Measurements from ENCODE around the gene CEND1. TPM values are rescaled to one million over a fixed set of nuclear protein-coding genes. Genes with fewer than 3 reads are reported as not detected.

CEND1 gene
- total and polyA plus RNA-seq, 2 of the 4 experiments (the other 2 are of a cell fraction): 0.90 to 4.0 TPM

DNA sequence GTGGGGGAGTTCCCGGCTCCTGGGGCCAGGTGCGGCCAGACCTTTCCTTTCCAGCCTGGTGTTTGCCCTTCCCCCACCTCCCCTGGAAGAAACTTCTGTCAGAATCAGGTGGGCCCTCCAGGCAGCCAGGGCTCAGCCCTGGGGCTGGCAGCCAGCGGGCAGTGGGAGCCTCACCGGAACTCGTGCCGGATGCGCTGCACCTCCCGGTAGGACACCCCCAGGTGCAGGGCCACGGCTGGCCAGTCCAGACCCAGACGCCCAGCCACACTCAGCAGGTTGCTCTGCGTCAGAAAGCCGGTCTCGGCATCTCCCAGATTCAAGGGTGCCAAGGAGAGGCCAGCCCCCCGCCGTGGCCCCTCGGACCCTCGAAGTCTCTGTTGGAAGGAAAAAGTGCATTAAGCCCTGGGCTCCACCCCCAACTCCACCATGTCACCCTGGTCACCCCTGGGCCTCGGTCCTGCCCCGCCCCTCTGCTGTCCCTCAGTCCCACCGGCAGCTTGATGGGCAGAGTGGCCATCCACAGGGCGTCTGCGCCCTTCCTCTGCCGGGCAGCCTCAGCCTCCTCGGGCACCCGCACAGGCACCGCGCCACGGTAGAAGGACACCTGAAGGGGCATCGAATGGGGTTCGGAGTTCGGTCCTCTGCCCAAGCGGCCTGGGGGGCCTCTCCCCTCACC is 9.9 kb upstream of the CEND1 start:
- CTCF ChIA-PET: no interaction called here
- Histone ChIP-seq H3K4me1 (ENCODE audit: control insufficient read depth, insufficient read depth, low read length) (peaks cover 26% of the 10 kb centered on the region), H4K8ac (ENCODE audit: low read depth in 2 of 2, low read length in 2 of 2) (no peak overlapping the region), H3K9me1 (ENCODE audit: insufficient read depth, low read length) (peaks cover 4% of the 10 kb centered on the region; the same call in 1 of the 2 replicates), H2AK9ac (replicated peaks; ENCODE audit: low read depth, low read length, poor library complexity) (peak overlapping the region; percentile 28), H3K79me1 (ENCODE audit: low read depth in 1 of 2, low read length in 2 of 2) (peaks cover 2 to 40% of the 10 kb centered on the region in 2 experiments; a peak in 3 of 4 replicates), H2BK5ac (ENCODE audit: low read depth, low read length, poor library complexity, severe bottlenecking) (no peak overlapping the region), H4K91ac (ENCODE audit: insufficient read depth, low read depth, low read length) (no peak overlapping the region), H3K36me3 (ENCODE audit: control insufficient read depth, insufficient read depth, low read length) (peaks cover 27% of the 10 kb centered on the region), H3K56ac (ENCODE audit: extremely low read depth, insufficient read depth, low read length) (no peak overlapping the region), H2BK20ac (ENCODE audit: low read depth, low read length) (no peak overlapping the region), H3K4me3 (ENCODE audit: insufficient read depth, low read depth, low read length) (no peak overlapping the region), H4K5ac (ENCODE audit: low read depth, low read length) (no peak overlapping the region), H3K18ac (ENCODE audit: low read depth, low read length) (no peak overlapping the region), H3K9ac (ENCODE audit: low read depth, low read length) (no peak overlapping the region), H3K4me2 (ENCODE audit: low read depth, low read length) (no peak overlapping the region), H2AK5ac (ENCODE audit: low read depth, low read length) (no peak overlapping the region), H3K9me3 (ENCODE audit: control insufficient read depth, insufficient read depth, low read length) (no peaks in the 10 kb centered on the region), H4K20me1 (ENCODE audit: insufficient read depth, low read length) (peaks cover 18% of the 10 kb centered on the region), H3K14ac (replicated peaks; ENCODE audit: low read depth, low read length) (no peak overlapping the region), H3K4ac (ENCODE audit: low read depth, low read length) (no peak overlapping the region), H2BK120ac (ENCODE audit: low read depth, low read length) (no peak overlapping the region), H3K23ac (ENCODE audit: low read depth, low read length) (no peak overlapping the region), H2BK15ac (ENCODE audit: low read depth, low read length) (no peak overlapping the region), H3K27ac (ENCODE audit: insufficient read depth, low read length) (no peak overlapping the region), H3K27me3 (ENCODE audit: control insufficient read depth, insufficient read depth, low read length) (no peaks in the 10 kb centered on the region), H2AFZ (replicated peaks; ENCODE audit: low read length, poor library complexity) (peak overlapping the region; percentile 6)
- DNase-seq: no peak
- no peak for TF ChIP-seq MAFK (IDR thresholded peaks at IDR 0.05; ENCODE audit: low read depth, low read length)
- TF ChIP-seq NFE2L2 (IDR thresholded peaks at IDR 0.05; ENCODE audit: low read depth, low read length): no peak
- TF ChIP-seq, protein P1, sequence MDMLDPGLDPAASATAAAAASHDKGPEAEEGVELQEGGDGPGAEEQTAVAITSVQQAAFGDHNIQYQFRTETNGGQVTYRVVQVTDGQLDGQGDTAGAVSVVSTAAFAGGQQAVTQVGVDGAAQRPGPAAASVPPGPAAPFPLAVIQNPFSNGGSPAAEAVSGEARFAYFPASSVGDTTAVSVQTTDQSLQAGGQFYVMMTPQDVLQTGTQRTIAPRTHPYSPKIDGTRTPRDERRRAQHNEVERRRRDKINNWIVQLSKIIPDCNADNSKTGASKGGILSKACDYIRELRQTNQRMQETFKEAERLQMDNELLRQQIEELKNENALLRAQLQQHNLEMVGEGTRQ (IDR thresholded peaks at IDR 0.05; ENCODE audit: low read depth, low read length): no peak
- no peak for TF ChIP-seq SMC3 (IDR thresholded peaks at IDR 0.05; ENCODE audit: low read depth, low read length)
- no peak for TF ChIP-seq CEBPB (IDR thresholded peaks at IDR 0.05; ENCODE audit: low read depth, low read length)
- no peak for TF ChIP-seq BHLHE40 (IDR thresholded peaks at IDR 0.05; ENCODE audit: low read depth, low read length)
- TF ChIP-seq CHD1 (IDR thresholded peaks at IDR 0.05; ENCODE audit: low read depth, low read length): no peak
- TF ChIP-seq RAD21 (IDR thresholded peaks at IDR 0.05; ENCODE audit: low read length): no peak
- dilution Hi-C loops (cut with HindIII; ENCODE audit: low sequenced_read_pairs, unreplicated experiment): no loop called here
- POLR2A ChIA-PET (ENCODE audit: unreplicated experiment): no interaction called here
- WGBS, 2 experiments (ENCODE audit: extremely low coverage in 2 of 2, insufficient read length in 1 of 2): 93% methylated on average over 18 of the region's 32 CpGs; no CpG with 5 or more reads in 1 of the 2 experiments
- no TSS peak for BruUV-seq (replicated peaks)
- intact Hi-C loops (cut with micrococcal nuclease): no loop called here
- ATAC-seq (ENCODE audit: low read depth): no peak
- in situ Hi-C loops (cut with MboI; ENCODE audit: low sequenced_read_pairs): no loop called here

Data from IMR-90 (cell line).